ENCODE measurements around the gene CDH2.

- TF ChIP-seq, protein P1, sequence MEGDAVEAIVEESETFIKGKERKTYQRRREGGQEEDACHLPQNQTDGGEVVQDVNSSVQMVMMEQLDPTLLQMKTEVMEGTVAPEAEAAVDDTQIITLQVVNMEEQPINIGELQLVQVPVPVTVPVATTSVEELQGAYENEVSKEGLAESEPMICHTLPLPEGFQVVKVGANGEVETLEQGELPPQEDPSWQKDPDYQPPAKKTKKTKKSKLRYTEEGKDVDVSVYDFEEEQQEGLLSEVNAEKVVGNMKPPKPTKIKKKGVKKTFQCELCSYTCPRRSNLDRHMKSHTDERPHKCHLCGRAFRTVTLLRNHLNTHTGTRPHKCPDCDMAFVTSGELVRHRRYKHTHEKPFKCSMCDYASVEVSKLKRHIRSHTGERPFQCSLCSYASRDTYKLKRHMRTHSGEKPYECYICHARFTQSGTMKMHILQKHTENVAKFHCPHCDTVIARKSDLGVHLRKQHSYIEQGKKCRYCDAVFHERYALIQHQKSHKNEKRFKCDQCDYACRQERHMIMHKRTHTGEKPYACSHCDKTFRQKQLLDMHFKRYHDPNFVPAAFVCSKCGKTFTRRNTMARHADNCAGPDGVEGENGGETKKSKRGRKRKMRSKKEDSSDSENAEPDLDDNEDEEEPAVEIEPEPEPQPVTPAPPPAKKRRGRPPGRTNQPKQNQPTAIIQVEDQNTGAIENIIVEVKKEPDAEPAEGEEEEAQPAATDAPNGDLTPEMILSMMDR (IDR thresholded peaks at IDR 0.05), result no peak
- TF ChIP-seq POLR2AphosphoS5 (IDR thresholded peaks at IDR 0.05; ENCODE audit: low read depth, low read length), result no peak
- TF ChIP-seq TCF7L2 (IDR thresholded peaks at IDR 0.05; ENCODE audit: low read depth, low read length), result no peak
- TF ChIP-seq, protein P2, sequence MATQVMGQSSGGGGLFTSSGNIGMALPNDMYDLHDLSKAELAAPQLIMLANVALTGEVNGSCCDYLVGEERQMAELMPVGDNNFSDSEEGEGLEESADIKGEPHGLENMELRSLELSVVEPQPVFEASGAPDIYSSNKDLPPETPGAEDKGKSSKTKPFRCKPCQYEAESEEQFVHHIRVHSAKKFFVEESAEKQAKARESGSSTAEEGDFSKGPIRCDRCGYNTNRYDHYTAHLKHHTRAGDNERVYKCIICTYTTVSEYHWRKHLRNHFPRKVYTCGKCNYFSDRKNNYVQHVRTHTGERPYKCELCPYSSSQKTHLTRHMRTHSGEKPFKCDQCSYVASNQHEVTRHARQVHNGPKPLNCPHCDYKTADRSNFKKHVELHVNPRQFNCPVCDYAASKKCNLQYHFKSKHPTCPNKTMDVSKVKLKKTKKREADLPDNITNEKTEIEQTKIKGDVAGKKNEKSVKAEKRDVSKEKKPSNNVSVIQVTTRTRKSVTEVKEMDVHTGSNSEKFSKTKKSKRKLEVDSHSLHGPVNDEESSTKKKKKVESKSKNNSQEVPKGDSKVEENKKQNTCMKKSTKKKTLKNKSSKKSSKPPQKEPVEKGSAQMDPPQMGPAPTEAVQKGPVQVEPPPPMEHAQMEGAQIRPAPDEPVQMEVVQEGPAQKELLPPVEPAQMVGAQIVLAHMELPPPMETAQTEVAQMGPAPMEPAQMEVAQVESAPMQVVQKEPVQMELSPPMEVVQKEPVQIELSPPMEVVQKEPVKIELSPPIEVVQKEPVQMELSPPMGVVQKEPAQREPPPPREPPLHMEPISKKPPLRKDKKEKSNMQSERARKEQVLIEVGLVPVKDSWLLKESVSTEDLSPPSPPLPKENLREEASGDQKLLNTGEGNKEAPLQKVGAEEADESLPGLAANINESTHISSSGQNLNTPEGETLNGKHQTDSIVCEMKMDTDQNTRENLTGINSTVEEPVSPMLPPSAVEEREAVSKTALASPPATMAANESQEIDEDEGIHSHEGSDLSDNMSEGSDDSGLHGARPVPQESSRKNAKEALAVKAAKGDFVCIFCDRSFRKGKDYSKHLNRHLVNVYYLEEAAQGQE (IDR thresholded peaks at IDR 0.05; ENCODE audit: insufficient read depth in 1 of 2, low read depth in 2 of 2, low read length in 1 of 2), result no peak
These were observed 68.1 kb downstream of the CDH2 start for GRCh38 chr18:28108814-28109213.
